ENCODE results near the gene ELMO1. TPM values are rescaled to one million over a fixed set of nuclear protein-coding genes. Genes with fewer than 3 reads are reported as not detected.

The ELMO1 gene
- total RNA-seq, 2 donors from 2014 or later, result 10.9 to 56.0 TPM

GRCh38 chr7:36896956-36897590 lies 551.6 kb downstream of the ELMO1 start:
- no peaks in the 10 kb centered on the region for H3K27me3 ChIP-seq
- H3K4me3 ChIP-seq, result no peak overlapping the region
- no peaks in the 10 kb centered on the region for H3K36me3 ChIP-seq (replicated peaks in 1 of 2; ENCODE audit: insufficient read depth in 1 of 2, low read depth in 2 of 2)
- H3K27ac ChIP-seq, result no peak overlapping the region
- DNase-seq (no peak), ATAC-seq (no peak)
- TF ChIP-seq POLR2A (IDR thresholded peaks at IDR 0.05), result no peak
- no peak for TF ChIP-seq CTCF (IDR thresholded peaks at IDR 0.05)
- WGBS, 2 donors, result 81% methylated on average over 4 of the region's 4 CpGs
- H3K4me1 ChIP-seq, result peaks cover 8% of the 10 kb centered on the region
- intact Hi-C loops (cut with DNase I), result no loop called here
- no peaks in the 10 kb centered on the region for H3K9me3 ChIP-seq

DNA sequence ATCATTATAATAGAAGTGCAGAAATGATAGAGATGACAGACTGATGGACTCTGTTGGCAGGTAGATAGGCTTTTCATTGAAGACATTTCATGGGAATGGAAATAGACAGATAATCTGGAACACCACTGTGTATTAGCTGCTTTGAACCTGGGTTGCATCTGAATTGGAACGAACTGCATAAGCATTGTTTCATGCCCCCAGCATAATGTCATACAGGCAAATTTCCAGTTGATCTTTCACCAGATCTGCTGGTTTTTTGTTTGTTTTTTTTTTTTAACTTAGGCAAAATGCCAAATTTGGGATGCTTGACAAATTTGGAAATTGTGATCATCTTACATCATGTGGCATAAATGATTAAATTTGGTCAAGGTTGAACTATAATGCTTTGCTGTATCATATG lies 552.2 kb downstream of the ELMO1 start:
- Histone ChIP-seq H3K4me1 (peaks cover 8% of the 10 kb centered on the region), H3K4me3 (no peak overlapping the region), H3K27ac (no peak overlapping the region), H3K9me3 (no peaks in the 10 kb centered on the region), H3K36me3 (replicated peaks in 1 of 2; ENCODE audit: insufficient read depth in 1 of 2, low read depth in 2 of 2) (no peaks in the 10 kb centered on the region), H3K27me3 (no peaks in the 10 kb centered on the region)
- intact Hi-C loops (cut with DNase I), result no loop called here
- ATAC-seq, result no peak
- whole genome bisulfite sequencing, 2 donors, result 50 to 75% methylated on average over 1 of the region's 1 CpG
- TF ChIP-seq POLR2A (IDR thresholded peaks at IDR 0.05) (no peak), CTCF (IDR thresholded peaks at IDR 0.05) (no peak)
- DNase-seq, result no peak

DNA sequence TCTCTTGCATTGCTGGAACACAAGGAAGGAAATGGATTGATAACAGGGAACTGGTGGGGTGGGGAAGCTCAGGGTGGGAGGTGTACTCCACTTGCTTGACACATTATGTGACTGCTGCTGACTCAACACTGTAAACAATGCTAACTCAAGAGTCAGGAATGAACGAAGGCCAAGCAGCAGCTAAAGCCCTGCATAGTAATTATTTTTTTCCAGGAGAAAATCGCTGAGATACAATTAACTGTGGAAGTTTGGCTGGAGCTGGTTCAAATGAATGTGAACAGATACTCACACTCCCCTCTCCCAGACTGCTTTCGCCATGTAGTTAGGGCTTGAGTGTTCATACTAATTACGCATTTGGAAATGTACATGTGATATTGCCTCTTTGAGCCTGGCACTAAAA lies 553.5 kb downstream of the ELMO1 start:
- TF ChIP-seq CTCF (IDR thresholded peaks at IDR 0.05), result no peak
- TF ChIP-seq POLR2A (IDR thresholded peaks at IDR 0.05), result no peak
- WGBS, 2 donors, result 73 to 86% methylated on average over 4 of the region's 4 CpGs
- Histone ChIP-seq H3K4me1 (peaks cover 8% of the 10 kb centered on the region), H3K27ac (no peak overlapping the region), H3K27me3 (no peaks in the 10 kb centered on the region), H3K4me3 (no peak overlapping the region), H3K36me3 (replicated peaks in 1 of 2; ENCODE audit: insufficient read depth in 1 of 2, low read depth in 2 of 2) (no peaks in the 10 kb centered on the region), H3K9me3 (no peaks in the 10 kb centered on the region)
- intact Hi-C loops (cut with DNase I), result no loop called here
- DNase-seq, result no peak
- ATAC-seq, result no peak

DNA sequence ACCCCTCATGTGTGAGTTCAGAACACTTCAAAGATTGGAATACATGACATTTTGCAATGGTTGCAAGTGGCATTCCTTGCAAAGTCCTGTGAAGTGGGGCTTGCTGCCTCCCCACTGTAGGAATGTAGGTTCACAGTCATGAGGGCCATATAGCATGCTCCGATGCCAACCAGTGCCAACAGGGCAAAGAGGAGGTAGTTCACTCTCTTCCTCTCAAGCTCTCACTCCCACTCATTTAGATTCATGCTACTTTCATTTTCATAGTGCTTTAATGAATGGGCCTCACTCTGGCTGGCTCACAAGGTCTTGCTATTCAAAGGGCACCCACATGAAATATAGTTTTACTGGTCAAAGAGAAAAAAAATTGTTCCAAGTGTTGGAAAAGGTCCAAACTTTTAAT lies 554.5 kb downstream of the ELMO1 start:
- Histone ChIP-seq H3K27ac (no peak overlapping the region), H3K36me3 (replicated peaks in 1 of 2; ENCODE audit: insufficient read depth in 1 of 2, low read depth in 2 of 2) (no peaks in the 10 kb centered on the region), H3K4me1 (peaks cover 8% of the 10 kb centered on the region), H3K27me3 (no peaks in the 10 kb centered on the region), H3K9me3 (no peaks in the 10 kb centered on the region), H3K4me3 (no peak overlapping the region)
- TF ChIP-seq CTCF (IDR thresholded peaks at IDR 0.05) (no peak), POLR2A (IDR thresholded peaks at IDR 0.05) (no peak)
- intact Hi-C loops (cut with DNase I), result no loop called here
- DNase-seq (no peak), ATAC-seq (no peak)
- WGBS, 2 donors, result 67 to 78% methylated on average over 1 of the region's 1 CpG

- Histone ChIP-seq H3K4me3 (no peak overlapping the region), H3K36me3 (replicated peaks in 1 of 2; ENCODE audit: insufficient read depth in 1 of 2, low read depth in 2 of 2) (no peaks in the 10 kb centered on the region), H3K27me3 (no peaks in the 10 kb centered on the region), H3K27ac (no peak overlapping the region), H3K9me3 (no peaks in the 10 kb centered on the region), H3K4me1 (peaks cover 5% of the 10 kb centered on the region)
- intact Hi-C loops (cut with DNase I), result loop anchor here (10.0 kb wide), 1 partner anchor 64 kb away; no protein-coding TSS in a partner anchor
- WGBS, 2 donors, result 79 to 88% methylated on average over 1 of the region's 1 CpG
- no peak for TF ChIP-seq POLR2A (IDR thresholded peaks at IDR 0.05)
- TF ChIP-seq CTCF (IDR thresholded peaks at IDR 0.05), result no peak
- no peak for ATAC-seq
- no peak for DNase-seq
Measured at GRCh38 chr7:36889182-36889581, 559.5 kb downstream of the ELMO1 start.

Measured in body of pancreas (tissue), 4 donors.